ENCODE data around the gene IGSF8. TPM values are rescaled to one million over a fixed set of nuclear protein-coding genes. Genes with fewer than 3 reads are reported as not detected.

Gene IGSF8
- polyA plus RNA-seq, 4 donors = 11.0 to 34.5 (median 21.5) TPM

- Histone ChIP-seq H3K4me1 (ENCODE audit: control insufficient read depth in 3 of 3, insufficient read depth in 2 of 3, low read depth in 1 of 3, low read length in 2 of 3) (peaks cover 0 to 7% (median 3%) of the 10 kb centered on the region in 3 donors), H3K4me3 (ENCODE audit: low read depth in 1 of 3, low read length in 3 of 3) (no peak overlapping the region), H3K9me3 (ENCODE audit: control insufficient read depth in 2 of 2, insufficient read depth in 1 of 2, low read depth in 1 of 2, low read length in 1 of 2) (no peaks in the 10 kb centered on the region), H3K27me3 (ENCODE audit: control insufficient read depth in 3 of 3, insufficient read depth in 3 of 3, low read length in 3 of 3) (peaks cover 0 to 42% (median 0%) of the 10 kb centered on the region in 3 donors), H3K27ac (ENCODE audit: low read depth in 1 of 3, low read length in 2 of 3) (no peak overlapping the region), H3K36me3 (ENCODE audit: control insufficient read depth in 3 of 3, insufficient read depth in 2 of 3, low read depth in 1 of 3, low read length in 3 of 3) (no peaks in the 10 kb centered on the region)
- DNase-seq (no peak), FAIRE-seq (no peak)
- 60 to 70% (median 63%) methylated on average over 6 of the region's 6 CpGs for WGBS, 3 donors
Measured at GRCh38 chr1:160066829-160067745, 31.3 kb downstream of the IGSF8 start.

- Histone ChIP-seq H3K27ac (ENCODE audit: low read depth in 1 of 3, low read length in 2 of 3) (no peak overlapping the region), H3K36me3 (ENCODE audit: control insufficient read depth in 3 of 3, insufficient read depth in 2 of 3, low read depth in 1 of 3, low read length in 3 of 3) (no peaks in the 10 kb centered on the region), H3K9me3 (ENCODE audit: control insufficient read depth in 2 of 2, insufficient read depth in 1 of 2, low read depth in 1 of 2, low read length in 1 of 2) (no peaks in the 10 kb centered on the region), H3K27me3 (ENCODE audit: control insufficient read depth in 3 of 3, insufficient read depth in 3 of 3, low read length in 3 of 3) (peaks cover 0 to 26% (median 0%) of the 10 kb centered on the region in 3 donors), H3K4me3 (ENCODE audit: low read depth in 1 of 3, low read length in 3 of 3) (no peak overlapping the region), H3K4me1 (ENCODE audit: control insufficient read depth in 3 of 3, insufficient read depth in 2 of 3, low read depth in 1 of 3, low read length in 2 of 3) (peaks cover 0 to 3% (median 0%) of the 10 kb centered on the region in 3 donors)
- FAIRE-seq (no peak), DNase-seq (peak in 1 of 2 donors; percentile 13)
- 31 to 48% (median 32%) methylated on average over 3 of the region's 3 CpGs for WGBS, 3 donors
Measured at GRCh38 chr1:160064746-160065145, 33.7 kb downstream of the IGSF8 start.

GRCh38 chr1:160064164-160064563, 34.3 kb downstream of the IGSF8 start:
- WGBS, 3 donors = 82 to 91% (median 91%) methylated on average over 3 of the region's 3 CpGs
- H3K36me3 ChIP-seq (ENCODE audit: control insufficient read depth in 3 of 3, insufficient read depth in 2 of 3, low read depth in 1 of 3, low read length in 3 of 3) = no peaks in the 10 kb centered on the region
- H3K9me3 ChIP-seq (ENCODE audit: control insufficient read depth in 2 of 2, insufficient read depth in 1 of 2, low read depth in 1 of 2, low read length in 1 of 2) = no peaks in the 10 kb centered on the region
- no peak overlapping the region for H3K4me3 ChIP-seq (ENCODE audit: low read depth in 1 of 3, low read length in 3 of 3)
- DNase-seq (no peak), FAIRE-seq (no peak)
- no peak overlapping the region for H3K27ac ChIP-seq (ENCODE audit: low read depth in 1 of 3, low read length in 2 of 3)
- peaks cover 0 to 3% (median 0%) of the 10 kb centered on the region in 3 donors for H3K4me1 ChIP-seq (ENCODE audit: control insufficient read depth in 3 of 3, insufficient read depth in 2 of 3, low read depth in 1 of 3, low read length in 2 of 3)
- H3K27me3 ChIP-seq (ENCODE audit: control insufficient read depth in 3 of 3, insufficient read depth in 3 of 3, low read length in 3 of 3) = peaks cover 0 to 20% (median 0%) of the 10 kb centered on the region in 3 donors

- Histone ChIP-seq H3K27me3 (ENCODE audit: control insufficient read depth in 3 of 3, insufficient read depth in 3 of 3, low read length in 3 of 3) (peaks cover 0 to 12% (median 0%) of the 10 kb centered on the region in 3 donors), H3K36me3 (ENCODE audit: control insufficient read depth in 3 of 3, insufficient read depth in 2 of 3, low read depth in 1 of 3, low read length in 3 of 3) (no peaks in the 10 kb centered on the region), H3K4me1 (ENCODE audit: control insufficient read depth in 3 of 3, insufficient read depth in 2 of 3, low read depth in 1 of 3, low read length in 2 of 3) (peaks cover 0 to 3% (median 0%) of the 10 kb centered on the region in 3 donors), H3K9me3 (ENCODE audit: control insufficient read depth in 2 of 2, insufficient read depth in 1 of 2, low read depth in 1 of 2, low read length in 1 of 2) (no peaks in the 10 kb centered on the region), H3K4me3 (ENCODE audit: low read depth in 1 of 3, low read length in 3 of 3) (no peak overlapping the region), H3K27ac (ENCODE audit: low read depth in 1 of 3, low read length in 2 of 3) (no peak overlapping the region)
- 93 to 98% (median 96%) methylated on average over 4 to 5 of the region's 5 CpGs for WGBS, 3 donors
- FAIRE-seq = no peak
- no peak for DNase-seq
Measured at GRCh38 chr1:160063176-160063575, 35.2 kb downstream of the IGSF8 start.

GRCh38 chr1:160062230-160062532, 36.2 kb downstream of the IGSF8 start:
- DNase-seq (no peak), FAIRE-seq (no peak)
- H3K9me3 ChIP-seq (ENCODE audit: control insufficient read depth in 2 of 2, insufficient read depth in 1 of 2, low read depth in 1 of 2, low read length in 1 of 2) = no peaks in the 10 kb centered on the region

GRCh38 chr1:160061369-160062229, 36.8 kb downstream of the IGSF8 start:
- DNase-seq = no peak
- no peak for FAIRE-seq
- H3K9me3 ChIP-seq (ENCODE audit: control insufficient read depth in 2 of 2, insufficient read depth in 1 of 2, low read depth in 1 of 2, low read length in 1 of 2) = no peaks in the 10 kb centered on the region
- WGBS, 3 donors = 51 to 73% (median 70%) methylated on average over 14 to 15 of the region's 15 CpGs
- no peak overlapping the region for H3K27ac ChIP-seq (ENCODE audit: low read depth in 1 of 3, low read length in 2 of 3)
- peaks cover 0 to 12% (median 0%) of the 10 kb centered on the region in 3 donors for H3K27me3 ChIP-seq (ENCODE audit: control insufficient read depth in 3 of 3, insufficient read depth in 3 of 3, low read length in 3 of 3)
- no peak overlapping the region for H3K4me3 ChIP-seq (ENCODE audit: low read depth in 1 of 3, low read length in 3 of 3)
- peaks cover 0 to 3% (median 0%) of the 10 kb centered on the region in 3 donors for H3K4me1 ChIP-seq (ENCODE audit: control insufficient read depth in 3 of 3, insufficient read depth in 2 of 3, low read depth in 1 of 3, low read length in 2 of 3)
- H3K36me3 ChIP-seq (ENCODE audit: control insufficient read depth in 3 of 3, insufficient read depth in 2 of 3, low read depth in 1 of 3, low read length in 3 of 3) = no peaks in the 10 kb centered on the region

More at GRCh38 chr1:160062230-160062532, 36.2 kb downstream of the IGSF8 start:
- no peaks in the 10 kb centered on the region for H3K36me3 ChIP-seq (ENCODE audit: control insufficient read depth in 3 of 3, insufficient read depth in 2 of 3, low read depth in 1 of 3, low read length in 3 of 3)
- no peak overlapping the region for H3K4me3 ChIP-seq (ENCODE audit: low read depth in 1 of 3, low read length in 3 of 3)
- peaks cover 0 to 14% (median 0%) of the 10 kb centered on the region in 3 donors for H3K27me3 ChIP-seq (ENCODE audit: control insufficient read depth in 3 of 3, insufficient read depth in 3 of 3, low read length in 3 of 3)
- WGBS, 3 donors = 71 to 92% (median 82%) methylated on average over 5 to 6 of the region's 6 CpGs
- peaks cover 0 to 3% (median 0%) of the 10 kb centered on the region in 3 donors for H3K4me1 ChIP-seq (ENCODE audit: control insufficient read depth in 3 of 3, insufficient read depth in 2 of 3, low read depth in 1 of 3, low read length in 2 of 3)
- no peak overlapping the region for H3K27ac ChIP-seq (ENCODE audit: low read depth in 1 of 3, low read length in 2 of 3)

GRCh38 chr1:160058087-160058486, 40.3 kb downstream of the IGSF8 start:
- no peak overlapping the region for H3K4me3 ChIP-seq (ENCODE audit: low read depth in 1 of 3, low read length in 3 of 3)
- H3K4me1 ChIP-seq (ENCODE audit: control insufficient read depth in 3 of 3, insufficient read depth in 2 of 3, low read depth in 1 of 3, low read length in 2 of 3) = no peaks in the 10 kb centered on the region
- WGBS, 3 donors = 41 to 47% (median 41%) methylated on average over 2 of the region's 2 CpGs
- no peak for FAIRE-seq
- H3K9me3 ChIP-seq (ENCODE audit: control insufficient read depth in 2 of 2, insufficient read depth in 1 of 2, low read depth in 1 of 2, low read length in 1 of 2) = no peaks in the 10 kb centered on the region
- H3K27me3 ChIP-seq (ENCODE audit: control insufficient read depth in 3 of 3, insufficient read depth in 3 of 3, low read length in 3 of 3) = peaks cover 0 to 24% (median 0%) of the 10 kb centered on the region in 3 donors
- H3K27ac ChIP-seq (ENCODE audit: low read depth in 1 of 3, low read length in 2 of 3) = no peak overlapping the region
- no peak for DNase-seq
- no peaks in the 10 kb centered on the region for H3K36me3 ChIP-seq (ENCODE audit: control insufficient read depth in 3 of 3, insufficient read depth in 2 of 3, low read depth in 1 of 3, low read length in 3 of 3)

- Histone ChIP-seq H3K27ac (ENCODE audit: low read depth in 1 of 3, low read length in 2 of 3) (no peak overlapping the region), H3K27me3 (ENCODE audit: control insufficient read depth in 3 of 3, insufficient read depth in 3 of 3, low read length in 3 of 3) (peaks cover 0 to 35% (median 0%) of the 10 kb centered on the region in 3 donors), H3K9me3 (ENCODE audit: control insufficient read depth in 2 of 2, insufficient read depth in 1 of 2, low read depth in 1 of 2, low read length in 1 of 2) (no peaks in the 10 kb centered on the region), H3K4me1 (ENCODE audit: control insufficient read depth in 3 of 3, insufficient read depth in 2 of 3, low read depth in 1 of 3, low read length in 2 of 3) (no peaks in the 10 kb centered on the region), H3K36me3 (ENCODE audit: control insufficient read depth in 3 of 3, insufficient read depth in 2 of 3, low read depth in 1 of 3, low read length in 3 of 3) (no peaks in the 10 kb centered on the region), H3K4me3 (ENCODE audit: low read depth in 1 of 3, low read length in 3 of 3) (no peak overlapping the region)
- no peak for DNase-seq
- 74 to 87% (median 76%) methylated on average over 1 of the region's 1 CpG for WGBS, 3 donors
- no peak for FAIRE-seq
Measured at GRCh38 chr1:160056648-160057169, 41.7 kb downstream of the IGSF8 start.

Measured in small intestine (tissue), 7 donors.